ENCODE data around the gene SPDYE3.

- TF ChIP-seq CTCF (IDR thresholded peaks at IDR 0.05; ENCODE audit: low read depth, low read length) (no peak), EZH2phosphoT487 (IDR thresholded peaks at IDR 0.05; ENCODE audit: low read depth) (no peak)
Observed at GRCh38 chr7:100370303-100370702, 62.8 kb downstream of the SPDYE3 start.

Measured in OCI-LY3 (cell line).